Measurements from ENCODE around the gene TGM2. TPM values are rescaled to one million over a fixed set of nuclear protein-coding genes. Genes with fewer than 3 reads are reported as not detected.

The TGM2 gene
- total RNA-seq, 1 donor from 2014 or later = 362 TPM

- DNase-seq = no peak
- intact Hi-C loops (cut with DNase I) = no loop called here
- no peak for TF ChIP-seq CTCF (IDR thresholded peaks at IDR 0.05)
- Histone ChIP-seq H3K27me3 (ENCODE audit: low read depth) (no peaks in the 10 kb centered on the region), H3K36me3 (no peaks in the 10 kb centered on the region), H3K9me3 (no peaks in the 10 kb centered on the region), H3K27ac (no peak overlapping the region), H3K4me3 (no peak overlapping the region), H3K4me1 (peaks cover 48% of the 10 kb centered on the region)
- ATAC-seq = no peak
These were observed 52.7 kb downstream of the TGM2 start for GRCh38 chr20:38112261-38112929.

GRCh38 chr20:38111366-38112232 is 53.5 kb downstream of the TGM2 start:
- no peak for TF ChIP-seq CTCF (IDR thresholded peaks at IDR 0.05)
- peak overlapping the region; percentile 67 for H3K27ac ChIP-seq
- H3K36me3 ChIP-seq = no peaks in the 10 kb centered on the region
- no peaks in the 10 kb centered on the region for H3K9me3 ChIP-seq
- intact Hi-C loops (cut with DNase I) = no loop called here
- no peak overlapping the region for H3K4me3 ChIP-seq
- ATAC-seq (no peak), DNase-seq (no peak)
- H3K27me3 ChIP-seq (ENCODE audit: low read depth) = no peaks in the 10 kb centered on the region
- H3K4me1 ChIP-seq = peaks cover 48% of the 10 kb centered on the region

- intact Hi-C loops (cut with DNase I) = no loop called here
- H3K27ac ChIP-seq = peak overlapping the region; percentile 67
- H3K36me3 ChIP-seq = no peaks in the 10 kb centered on the region
- no peak for ATAC-seq
- H3K4me1 ChIP-seq = peaks cover 48% of the 10 kb centered on the region
- DNase-seq = no peak
- no peak overlapping the region for H3K4me3 ChIP-seq
- no peaks in the 10 kb centered on the region for H3K9me3 ChIP-seq
- TF ChIP-seq CTCF (IDR thresholded peaks at IDR 0.05) = no peak
- H3K27me3 ChIP-seq (ENCODE audit: low read depth) = no peaks in the 10 kb centered on the region
These were observed 54.4 kb downstream of the TGM2 start for GRCh38 chr20:38110525-38111178.

GRCh38 chr20:38109591-38110524 is 55.2 kb downstream of the TGM2 start:
- H3K4me3 ChIP-seq = no peak overlapping the region
- no peaks in the 10 kb centered on the region for H3K36me3 ChIP-seq
- TF ChIP-seq CTCF (IDR thresholded peaks at IDR 0.05) = no peak
- intact Hi-C loops (cut with DNase I) = no loop called here
- H3K4me1 ChIP-seq = peaks cover 48% of the 10 kb centered on the region
- no peaks in the 10 kb centered on the region for H3K9me3 ChIP-seq
- no peaks in the 10 kb centered on the region for H3K27me3 ChIP-seq (ENCODE audit: low read depth)
- no peak for DNase-seq
- peak overlapping the region; percentile 67 for H3K27ac ChIP-seq
- peak; percentile 79 to 81 for ATAC-seq

Measured in lower lobe of right lung (tissue), 2 donors.